Type B pancreatic cell (in vitro differentiated cells): Measurements from ENCODE around the gene ARAP3. TPM values are rescaled to one million over a fixed set of nuclear protein-coding genes. Genes with fewer than 3 reads are reported as not detected.
A peak's percentile ranks its signal among the peaks of the same experiment; 100 is the strongest.

Experiments used
- DNase-seq: peaks from one replicate; pipeline ENCODE4 v3.0.0; 2021; ENCODE audit warnings: mixed read lengths; ENCODE audit not compliant: unreplicated experiment; ENCODE audit errors: extremely low spot score
- H3K27ac Mint-ChIP-seq: 2 replicates; pipeline ENCODE4 v1.8.0; 2021; ENCODE audit warnings: mild to moderate bottlenecking, mixed read lengths
- H3K27me3 Mint-ChIP-seq: 2 replicates; pipeline ENCODE4 v1.8.0; 2021; ENCODE audit warnings: mixed read lengths
- H3K36me3 Mint-ChIP-seq: 2 replicates; pipeline ENCODE4 v1.8.0; 2021; ENCODE audit warnings: mixed read lengths
- H3K4me1 Mint-ChIP-seq: one replicate; pipeline ENCODE4 v1.8.0; 2021; ENCODE audit warnings: mixed read lengths; ENCODE audit not compliant: unreplicated experiment
- H3K4me3 Mint-ChIP-seq: 2 replicates; pipeline ENCODE4 v1.8.0; 2021; ENCODE audit warnings: mild to moderate bottlenecking, mixed read lengths
- H3K9me3 Mint-ChIP-seq: 2 replicates; pipeline ENCODE4 v1.8.0; 2021; ENCODE audit warnings: mixed read lengths
- total RNA-seq: library from RNA; stranded (reverse); gene quantifications from 2 replicates; pipeline ENCODE4 v1.2.1, GENCODE V29; 2021; ENCODE audit warnings: low replicate concordance
- TF ChIP-seq, protein P1 (sequence below): fragments of 200-600 bp; sonication (generic); conservative IDR thresholded peaks from 2 replicates; pipeline ENCODE4 v1.5.0; 2021; ENCODE audit warnings: antibody characterized with exemption, mild to moderate bottlenecking

Gene ARAP3
- total RNA-seq, 1 donor from 2014 or later: 8.4 TPM

DNA sequence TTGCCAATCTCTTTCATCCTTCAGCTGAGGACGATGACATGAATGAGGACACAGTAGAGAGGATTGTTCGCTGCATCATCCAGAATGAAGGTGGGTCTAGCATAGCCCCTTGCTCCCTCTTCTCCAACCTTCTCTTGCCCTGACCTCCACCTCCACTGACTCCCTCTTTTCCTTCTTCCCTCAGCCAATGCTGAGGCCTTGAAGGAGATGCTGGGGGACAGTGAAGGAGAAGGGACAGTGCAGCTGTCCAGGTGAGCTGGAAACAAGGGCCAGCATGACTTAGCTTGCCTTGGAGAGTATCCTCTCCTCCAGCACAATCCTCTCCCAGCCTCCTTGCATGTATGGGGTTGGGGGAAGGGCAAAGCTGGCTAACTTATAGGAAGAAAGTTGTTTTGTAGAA is 43.3 kb downstream of the ARAP3 start:
- TF ChIP-seq, protein P1, sequence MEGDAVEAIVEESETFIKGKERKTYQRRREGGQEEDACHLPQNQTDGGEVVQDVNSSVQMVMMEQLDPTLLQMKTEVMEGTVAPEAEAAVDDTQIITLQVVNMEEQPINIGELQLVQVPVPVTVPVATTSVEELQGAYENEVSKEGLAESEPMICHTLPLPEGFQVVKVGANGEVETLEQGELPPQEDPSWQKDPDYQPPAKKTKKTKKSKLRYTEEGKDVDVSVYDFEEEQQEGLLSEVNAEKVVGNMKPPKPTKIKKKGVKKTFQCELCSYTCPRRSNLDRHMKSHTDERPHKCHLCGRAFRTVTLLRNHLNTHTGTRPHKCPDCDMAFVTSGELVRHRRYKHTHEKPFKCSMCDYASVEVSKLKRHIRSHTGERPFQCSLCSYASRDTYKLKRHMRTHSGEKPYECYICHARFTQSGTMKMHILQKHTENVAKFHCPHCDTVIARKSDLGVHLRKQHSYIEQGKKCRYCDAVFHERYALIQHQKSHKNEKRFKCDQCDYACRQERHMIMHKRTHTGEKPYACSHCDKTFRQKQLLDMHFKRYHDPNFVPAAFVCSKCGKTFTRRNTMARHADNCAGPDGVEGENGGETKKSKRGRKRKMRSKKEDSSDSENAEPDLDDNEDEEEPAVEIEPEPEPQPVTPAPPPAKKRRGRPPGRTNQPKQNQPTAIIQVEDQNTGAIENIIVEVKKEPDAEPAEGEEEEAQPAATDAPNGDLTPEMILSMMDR: no peak
- Mint-ChIP-seq H3K27ac (peak overlapping the region; percentile 73), H3K9me3 (no peaks in the 10 kb centered on the region), H3K4me1 (peaks cover 15% of the 10 kb centered on the region), H3K36me3 (peaks cover 5% of the 10 kb centered on the region), H3K27me3 (peaks cover 5% of the 10 kb centered on the region), H3K4me3 (peak overlapping the region; percentile 80)
- DNase-seq: no peak

DNA sequence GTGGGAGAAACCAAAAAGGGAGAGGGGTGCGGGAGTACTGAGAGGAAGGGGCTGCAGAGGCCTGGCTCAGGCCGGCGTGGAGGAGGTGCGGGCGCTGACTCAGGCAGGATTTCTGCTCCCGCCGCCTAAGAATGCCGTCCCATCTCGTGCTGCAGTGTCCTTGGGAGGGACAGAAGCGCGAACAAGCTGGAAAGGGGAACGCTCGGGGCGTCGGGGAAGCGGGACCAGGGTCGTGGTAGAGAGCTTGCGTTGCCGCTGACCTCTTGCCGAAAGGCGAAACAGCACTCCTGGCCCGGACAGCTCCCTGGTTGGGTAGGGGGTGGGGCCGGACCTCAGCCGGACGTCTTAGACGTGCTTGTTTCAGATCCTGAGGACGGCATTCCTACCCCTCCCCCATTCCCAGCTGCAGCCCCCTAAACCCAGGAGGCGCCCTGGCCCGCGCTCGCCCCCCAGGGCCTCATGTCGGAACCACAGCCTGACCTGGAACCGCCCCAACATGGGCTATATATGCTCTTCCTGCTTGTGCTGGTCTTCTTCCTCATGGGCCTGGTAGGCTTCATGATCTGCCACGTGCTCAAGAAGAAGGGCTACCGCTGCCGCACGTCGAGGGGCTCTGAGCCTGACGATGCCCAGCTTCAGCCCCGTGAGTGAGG is 44.1 kb downstream of the ARAP3 start:
- peak overlapping the region; percentile 73 for H3K27ac Mint-ChIP-seq
- TF ChIP-seq, protein P1: peak; percentile 62

DNA sequence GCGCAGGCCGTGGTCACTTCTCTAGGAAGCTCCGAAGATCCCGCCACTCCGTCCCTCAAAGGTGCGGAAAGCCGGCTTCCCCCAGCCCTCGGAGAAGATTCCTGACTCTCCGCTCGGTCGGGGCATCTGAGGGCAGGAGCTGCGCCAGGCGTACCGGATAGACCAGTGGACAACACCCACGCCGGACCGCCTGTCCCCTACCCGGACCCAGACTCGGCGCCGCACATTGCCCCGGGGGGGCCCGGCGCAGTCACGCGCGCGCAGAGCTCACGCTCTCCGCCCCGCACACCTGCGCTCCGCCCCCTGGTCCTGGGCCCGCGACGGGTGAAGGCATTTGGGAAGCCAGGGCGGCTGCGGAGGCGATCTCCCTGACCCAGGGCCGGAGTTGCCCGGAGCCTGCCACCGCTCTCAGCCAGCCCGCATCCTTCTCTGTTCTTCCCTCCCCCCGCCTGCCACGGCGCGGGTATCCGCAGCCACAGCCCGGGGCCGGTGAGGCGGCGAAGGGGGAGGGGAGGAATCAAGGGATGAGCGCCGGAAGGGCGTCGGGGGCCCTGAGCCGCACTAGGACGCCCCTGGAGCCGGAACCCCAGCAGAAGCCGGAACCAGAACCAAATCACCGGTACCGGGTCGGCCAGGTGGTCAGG is 44.8 kb downstream of the ARAP3 start:
- Mint-ChIP-seq H3K27ac (peak overlapping the region; percentile 46), H3K9me3 (no peaks in the 10 kb centered on the region), H3K36me3 (peaks cover 5% of the 10 kb centered on the region), H3K4me3 (peak overlapping the region; percentile 96), H3K27me3 (peaks cover 5% of the 10 kb centered on the region), H3K4me1 (peaks cover 15% of the 10 kb centered on the region)
- TF ChIP-seq, protein P1: no peak
- DNase-seq: peak; percentile 70

More for the DNA sequence above, 44.1 kb downstream of the ARAP3 start:
- peaks cover 5% of the 10 kb centered on the region for H3K36me3 Mint-ChIP-seq
- peak overlapping the region; percentile 80 for H3K4me3 Mint-ChIP-seq
- peaks cover 5% of the 10 kb centered on the region for H3K27me3 Mint-ChIP-seq
- H3K9me3 Mint-ChIP-seq: no peaks in the 10 kb centered on the region
- peaks cover 15% of the 10 kb centered on the region for H3K4me1 Mint-ChIP-seq
- peak; percentile 76 for DNase-seq

DNA sequence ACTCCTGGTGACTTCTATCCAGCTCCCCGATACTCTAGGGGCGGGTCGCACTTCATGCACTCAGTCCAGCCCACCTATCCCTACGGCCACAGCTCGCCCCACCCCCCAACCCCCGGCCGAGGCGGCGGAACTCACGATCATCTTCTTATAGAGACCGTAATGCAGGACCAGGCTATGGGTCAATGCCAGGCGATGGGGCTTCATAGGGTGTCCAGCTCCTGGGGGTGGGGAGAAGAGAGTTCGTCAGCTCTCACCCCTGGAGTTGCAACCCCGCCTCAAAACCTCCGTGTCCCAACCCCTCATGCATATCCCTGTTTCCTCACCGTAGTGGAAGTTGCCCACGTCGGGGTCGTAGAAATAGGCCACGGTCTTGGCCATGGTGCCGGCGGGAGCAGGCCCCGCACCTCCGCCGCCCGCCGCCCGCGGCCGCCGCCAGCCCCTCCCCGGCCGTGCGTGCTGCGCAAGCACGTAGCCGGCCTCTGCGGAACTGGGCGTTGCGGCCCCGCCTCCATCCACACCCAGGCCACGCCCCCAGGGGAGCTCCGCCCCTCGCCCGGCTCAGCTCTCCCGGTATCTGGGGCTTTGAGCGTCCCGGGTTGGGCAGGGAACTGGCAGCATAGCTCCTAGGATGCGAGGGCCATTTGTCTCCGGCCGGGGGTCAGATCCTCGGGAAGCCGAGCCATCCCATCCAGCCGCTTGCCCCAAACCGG is 45.5 kb downstream of the ARAP3 start, which contains the start of the genes HDAC3 and RELL2:
Gene HDAC3, minus strand, starts transcription at position 437 of the 710 bp plus-strand sequence. Its CDS starts 59 bp downstream, at position 378.
Gene RELL2, plus strand, starts transcription at position 585 of the 710 bp plus-strand sequence. CDS start 1,229 bp downstream, outside the sequence.
- no peaks in the 10 kb centered on the region for H3K9me3 Mint-ChIP-seq
- peak within 1 kb of the TSS; percentile 96 for H3K4me3 Mint-ChIP-seq
- H3K4me1 Mint-ChIP-seq: peaks cover 15% of the 10 kb centered on the region
- TF ChIP-seq, protein P1: no peak
- H3K27me3 Mint-ChIP-seq: peaks cover 5% of the 10 kb centered on the region
- peak within 1 kb of the TSS; percentile 93 for H3K27ac Mint-ChIP-seq
- DNase-seq: peak; percentile 98
- peaks cover 5% of the 10 kb centered on the region for H3K36me3 Mint-ChIP-seq

- TF ChIP-seq, protein P1: no peak
- Mint-ChIP-seq H3K4me3 (peak overlapping the region; percentile 96), H3K36me3 (peaks cover 5% of the 10 kb centered on the region), H3K9me3 (no peaks in the 10 kb centered on the region), H3K27me3 (peaks cover 5% of the 10 kb centered on the region), H3K4me1 (peaks cover 15% of the 10 kb centered on the region), H3K27ac (peak overlapping the region; percentile 93)
- DNase-seq: no peak
These were observed 46.0 kb downstream of the ARAP3 start for GRCh38 chr5:141636106-141636412.
